BE2C (cell line): Measurements from ENCODE around the gene RFX2.

ENCODE experiments used
- DNase-seq: peaks from one replicate; pipeline ENCODE4 v3.0.0-alpha.2; 2020
- H3K27me3 ChIP-seq: fragments of 250-450 bp; sonication (Bioruptor Pico); 2 replicates; pipeline ENCODE4 v1.5.1; 2020; ENCODE audit warnings: mild to moderate bottlenecking
- H3K36me3 ChIP-seq: fragments of 250-450 bp; sonication (Bioruptor Pico); 2 replicates; pipeline ENCODE4 v1.5.1; 2020; ENCODE audit warnings: mild to moderate bottlenecking
- H3K4me1 ChIP-seq: fragments of 250-450 bp; sonication (Bioruptor Pico); 2 replicates; pipeline ENCODE4 v1.5.1; 2020
- H3K4me3 ChIP-seq: 2 replicates; pipeline ENCODE4 v1.5.1; 2011; ENCODE audit warnings: low read depth, low read length
- H3K9me3 ChIP-seq: fragments of 250-450 bp; sonication (Bioruptor Pico); 2 replicates; pipeline ENCODE4 v1.5.1; 2020
- TF ChIP-seq, protein P1 (sequence below): IDR thresholded peaks from 2 replicates; pipeline ENCODE4 v1.5.1; 2012; ENCODE audit warnings: mild to moderate bottlenecking, low read depth, low read length

The RFX2 gene

DNA sequence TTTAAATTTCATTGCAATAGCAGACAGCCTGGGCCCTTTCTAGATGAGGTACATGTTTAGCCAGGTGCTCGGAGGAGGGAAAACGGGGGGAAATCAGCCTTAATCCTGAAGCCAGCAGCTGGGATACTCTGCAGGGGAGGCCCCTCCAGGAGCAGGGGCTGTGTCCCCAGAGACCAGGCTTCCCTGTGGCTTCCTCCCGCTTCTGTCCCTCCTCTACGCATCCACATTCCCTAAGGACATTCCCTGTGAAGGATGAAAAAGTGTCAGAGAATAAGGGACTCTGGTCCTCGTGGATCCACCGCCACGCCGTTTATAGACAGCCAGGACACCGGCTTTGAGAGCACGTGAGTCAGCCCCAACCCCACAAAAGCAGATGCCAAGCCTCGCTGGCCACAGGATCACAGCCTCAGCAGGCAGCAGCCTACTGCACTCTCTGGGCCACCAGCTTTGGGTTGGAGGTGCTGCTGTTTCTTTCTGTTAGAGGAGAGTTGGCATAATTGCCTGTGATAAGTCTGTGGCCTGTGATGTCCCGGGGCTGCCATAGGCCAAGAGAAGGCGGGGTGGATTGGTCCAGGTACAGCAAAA is 95.7 kb downstream of the RFX2 start:
- Histone ChIP-seq H3K9me3 (no peaks in the 10 kb centered on the region), H3K4me3 (no peak overlapping the region), H3K27me3 (no peaks in the 10 kb centered on the region), H3K36me3 (no peaks in the 10 kb centered on the region), H3K4me1 (no peaks in the 10 kb centered on the region)
- TF ChIP-seq, protein P1, sequence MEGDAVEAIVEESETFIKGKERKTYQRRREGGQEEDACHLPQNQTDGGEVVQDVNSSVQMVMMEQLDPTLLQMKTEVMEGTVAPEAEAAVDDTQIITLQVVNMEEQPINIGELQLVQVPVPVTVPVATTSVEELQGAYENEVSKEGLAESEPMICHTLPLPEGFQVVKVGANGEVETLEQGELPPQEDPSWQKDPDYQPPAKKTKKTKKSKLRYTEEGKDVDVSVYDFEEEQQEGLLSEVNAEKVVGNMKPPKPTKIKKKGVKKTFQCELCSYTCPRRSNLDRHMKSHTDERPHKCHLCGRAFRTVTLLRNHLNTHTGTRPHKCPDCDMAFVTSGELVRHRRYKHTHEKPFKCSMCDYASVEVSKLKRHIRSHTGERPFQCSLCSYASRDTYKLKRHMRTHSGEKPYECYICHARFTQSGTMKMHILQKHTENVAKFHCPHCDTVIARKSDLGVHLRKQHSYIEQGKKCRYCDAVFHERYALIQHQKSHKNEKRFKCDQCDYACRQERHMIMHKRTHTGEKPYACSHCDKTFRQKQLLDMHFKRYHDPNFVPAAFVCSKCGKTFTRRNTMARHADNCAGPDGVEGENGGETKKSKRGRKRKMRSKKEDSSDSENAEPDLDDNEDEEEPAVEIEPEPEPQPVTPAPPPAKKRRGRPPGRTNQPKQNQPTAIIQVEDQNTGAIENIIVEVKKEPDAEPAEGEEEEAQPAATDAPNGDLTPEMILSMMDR: no peak
- peak; percentile 4 for DNase-seq

DNA sequence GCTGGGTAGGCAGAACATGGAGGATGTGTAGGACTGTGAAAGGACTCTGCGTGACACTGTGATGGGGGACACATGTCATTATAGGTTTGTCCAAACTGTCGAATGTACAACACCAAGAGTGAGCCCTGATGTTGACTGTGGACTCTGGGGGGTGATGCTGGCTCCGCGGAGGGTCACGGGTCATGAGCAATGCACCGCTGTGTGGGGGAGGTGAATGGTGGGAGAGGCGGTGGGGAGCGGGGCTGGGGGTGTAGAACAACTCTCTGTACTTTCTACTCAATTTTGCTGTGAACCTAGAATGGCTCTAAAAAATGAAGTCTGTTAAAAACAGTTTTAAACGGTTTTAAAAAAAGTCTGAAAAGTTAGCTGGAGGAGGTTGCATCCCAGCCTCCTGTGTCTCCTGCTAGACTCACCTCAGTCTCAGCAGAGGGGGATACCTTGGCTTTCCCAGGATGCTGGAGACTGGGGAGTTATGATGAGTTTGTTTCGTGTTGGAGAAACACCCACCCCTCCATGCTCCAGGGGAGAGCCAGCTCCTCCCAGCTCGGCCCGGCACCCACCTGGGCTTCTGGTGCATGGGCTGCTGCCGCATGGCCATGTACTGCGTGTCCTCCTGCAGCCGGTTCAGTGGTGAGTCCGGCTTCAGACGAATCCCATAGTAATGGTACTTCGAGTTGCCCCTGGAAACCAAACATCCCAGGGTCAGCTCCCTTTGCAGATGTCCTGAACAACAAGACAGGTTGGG is 97.7 kb downstream of the RFX2 start:
- TF ChIP-seq, protein P1: no peak
- DNase-seq: no peak
- Histone ChIP-seq H3K36me3 (no peaks in the 10 kb centered on the region), H3K4me1 (no peaks in the 10 kb centered on the region), H3K27me3 (no peaks in the 10 kb centered on the region), H3K4me3 (no peak overlapping the region), H3K9me3 (no peaks in the 10 kb centered on the region)

DNA sequence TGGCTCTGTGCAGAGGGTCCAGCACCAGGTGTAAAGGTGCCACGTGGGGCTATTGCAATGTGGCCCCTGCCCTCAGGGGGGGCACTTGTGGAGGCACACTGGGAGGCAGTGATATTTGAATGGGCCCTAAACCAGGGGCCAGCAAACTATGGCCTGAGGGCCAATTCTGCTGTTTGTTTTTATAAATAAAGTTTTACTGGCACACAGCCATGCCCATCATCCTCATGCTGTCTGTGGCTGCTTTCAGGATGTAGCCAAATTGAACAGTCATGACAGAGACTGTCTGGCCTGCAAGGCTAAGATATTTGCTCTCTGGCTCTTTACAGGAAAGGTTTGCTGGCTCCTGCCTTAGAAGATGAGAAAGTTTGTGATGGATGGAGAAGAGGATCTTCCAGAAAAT is 98.5 kb downstream of the RFX2 start:
- no peak overlapping the region for H3K4me3 ChIP-seq
- H3K9me3 ChIP-seq: no peaks in the 10 kb centered on the region
- H3K27me3 ChIP-seq: no peaks in the 10 kb centered on the region
- no peak for DNase-seq
- no peaks in the 10 kb centered on the region for H3K4me1 ChIP-seq
- TF ChIP-seq, protein P1: no peak
- H3K36me3 ChIP-seq: no peaks in the 10 kb centered on the region

DNA sequence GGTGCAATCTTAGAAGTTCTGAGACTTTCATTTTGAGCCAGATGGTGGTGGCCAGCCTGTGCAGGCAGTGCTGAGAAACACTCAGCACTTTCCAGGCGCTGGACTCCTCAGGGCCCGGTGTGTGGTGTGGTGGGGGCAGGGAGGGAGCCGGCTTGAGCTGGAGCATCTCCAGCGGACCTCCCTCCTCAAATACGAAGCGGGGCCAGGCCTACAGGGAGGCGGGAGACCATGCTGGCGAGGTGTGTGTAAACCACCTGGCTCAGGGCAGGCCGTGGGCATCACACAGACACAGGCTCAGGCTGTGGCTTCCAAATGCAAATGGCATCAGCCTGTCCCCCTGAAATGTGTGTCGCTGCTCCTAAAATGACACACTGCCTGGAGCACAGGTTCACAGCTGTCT is 99.1 kb downstream of the RFX2 start:
- no peaks in the 10 kb centered on the region for H3K36me3 ChIP-seq
- no peaks in the 10 kb centered on the region for H3K4me1 ChIP-seq
- TF ChIP-seq, protein P1: no peak
- H3K27me3 ChIP-seq: no peaks in the 10 kb centered on the region
- DNase-seq: no peak
- H3K4me3 ChIP-seq: no peak overlapping the region
- no peaks in the 10 kb centered on the region for H3K9me3 ChIP-seq

DNA sequence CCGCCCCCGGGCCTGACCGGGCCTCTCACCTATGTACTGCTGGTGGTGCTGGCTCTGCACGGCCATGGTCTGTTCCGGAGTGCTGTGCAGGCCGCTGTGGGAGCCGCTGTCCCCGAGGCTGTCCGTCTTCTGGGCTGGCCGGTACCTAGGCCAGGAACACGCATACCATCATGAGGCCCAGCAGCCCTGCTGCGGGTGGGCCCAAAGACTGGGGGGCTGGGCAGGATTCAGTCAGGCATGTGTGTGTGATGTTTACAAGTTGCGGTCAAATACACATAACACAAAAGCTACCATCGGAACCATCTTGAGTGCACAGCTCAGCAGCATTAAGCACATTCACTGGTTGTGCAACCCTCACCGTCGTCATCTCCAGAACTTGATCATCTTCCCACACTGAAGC is 100.2 kb downstream of the RFX2 start:
- DNase-seq: no peak

DNA sequence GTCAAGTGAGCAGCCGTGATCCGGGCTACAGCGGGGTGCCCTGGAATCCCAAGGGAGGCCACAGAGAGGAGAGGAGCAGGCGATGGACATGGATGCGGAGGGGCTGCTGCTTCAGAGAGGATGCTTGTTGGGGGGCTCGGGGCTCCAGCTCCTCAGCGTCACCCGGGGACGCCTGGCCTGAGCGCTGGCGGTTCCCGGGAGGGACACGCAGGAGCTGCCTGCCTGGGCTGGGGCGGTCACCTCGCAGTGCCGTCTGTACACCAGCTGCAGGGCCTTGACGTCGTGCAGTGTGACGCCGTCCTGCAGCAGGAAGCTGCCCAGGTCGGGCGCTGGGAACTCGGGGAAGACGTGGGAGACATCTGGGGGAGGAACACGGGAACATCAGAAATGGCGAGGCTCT is 102.4 kb downstream of the RFX2 start:
- H3K4me1 ChIP-seq: no peaks in the 10 kb centered on the region
- H3K4me3 ChIP-seq: no peak overlapping the region
- no peaks in the 10 kb centered on the region for H3K9me3 ChIP-seq
- no peaks in the 10 kb centered on the region for H3K27me3 ChIP-seq
- TF ChIP-seq, protein P1: no peak
- DNase-seq: no peak
- H3K36me3 ChIP-seq: no peaks in the 10 kb centered on the region

More for the DNA sequence above, 100.2 kb downstream of the RFX2 start:
- Histone ChIP-seq H3K4me3 (no peak overlapping the region), H3K9me3 (no peaks in the 10 kb centered on the region), H3K4me1 (no peaks in the 10 kb centered on the region), H3K27me3 (no peaks in the 10 kb centered on the region), H3K36me3 (no peaks in the 10 kb centered on the region)
- TF ChIP-seq, protein P1: no peak
